Stimulated activated naive B cell treated with anti-CD40 and anti-IgM and Interleukin-4, amounts not matched to agents 10 μg/mL and 1 μg/mL and 100 μg/mL, for 72 hours (primary cell): Measurements from ENCODE around the gene OPALIN.

ENCODE experiments used
- ATAC-seq, 2 donors: fragments of 150-1000 bp; cut with Tn5 transposase; replicated peaks; 2 replicates each; pipeline ENCODE4 v1.10.0; 2021; ENCODE audit warnings: moderate library complexity in 1 of 2
- DNase-seq: peaks from one replicate; pipeline ENCODE4 v3.0.0; 2021
- H3K27ac Mint-ChIP-seq: one replicate; pipeline ENCODE4 v1.8.0; 2022; ENCODE audit warnings: mild to moderate bottlenecking, mixed read lengths
- H3K27me3 Mint-ChIP-seq, 2 donors: one replicate each; pipeline ENCODE4 v1.8.0; 2022; ENCODE audit warnings: mixed read lengths in 2 of 2
- H3K36me3 Mint-ChIP-seq, 2 donors: one replicate each; pipeline ENCODE4 v1.8.0; 2022; ENCODE audit warnings: mixed read lengths in 2 of 2, mild to moderate bottlenecking in 1 of 2
- H3K4me1 Mint-ChIP-seq, 2 donors: one replicate each; pipeline ENCODE4 v1.8.0; 2022; ENCODE audit warnings: mixed read lengths in 2 of 2, mild to moderate bottlenecking in 1 of 2
- H3K4me3 Mint-ChIP-seq, 2 donors: one replicate each; pipeline ENCODE4 v1.8.0; 2022; ENCODE audit warnings: mild to moderate bottlenecking in 2 of 2, mixed read lengths in 2 of 2, moderate library complexity in 1 of 2
- H3K9me3 Mint-ChIP-seq, 2 donors: one replicate each; pipeline ENCODE4 v1.8.0; 2022; ENCODE audit warnings: mixed read lengths in 2 of 2, mild to moderate bottlenecking in 1 of 2

The OPALIN gene, protein sequence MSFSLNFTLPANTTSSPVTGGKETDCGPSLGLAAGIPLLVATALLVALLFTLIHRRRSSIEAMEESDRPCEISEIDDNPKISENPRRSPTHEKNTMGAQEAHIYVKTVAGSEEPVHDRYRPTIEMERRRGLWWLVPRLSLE

DNA sequence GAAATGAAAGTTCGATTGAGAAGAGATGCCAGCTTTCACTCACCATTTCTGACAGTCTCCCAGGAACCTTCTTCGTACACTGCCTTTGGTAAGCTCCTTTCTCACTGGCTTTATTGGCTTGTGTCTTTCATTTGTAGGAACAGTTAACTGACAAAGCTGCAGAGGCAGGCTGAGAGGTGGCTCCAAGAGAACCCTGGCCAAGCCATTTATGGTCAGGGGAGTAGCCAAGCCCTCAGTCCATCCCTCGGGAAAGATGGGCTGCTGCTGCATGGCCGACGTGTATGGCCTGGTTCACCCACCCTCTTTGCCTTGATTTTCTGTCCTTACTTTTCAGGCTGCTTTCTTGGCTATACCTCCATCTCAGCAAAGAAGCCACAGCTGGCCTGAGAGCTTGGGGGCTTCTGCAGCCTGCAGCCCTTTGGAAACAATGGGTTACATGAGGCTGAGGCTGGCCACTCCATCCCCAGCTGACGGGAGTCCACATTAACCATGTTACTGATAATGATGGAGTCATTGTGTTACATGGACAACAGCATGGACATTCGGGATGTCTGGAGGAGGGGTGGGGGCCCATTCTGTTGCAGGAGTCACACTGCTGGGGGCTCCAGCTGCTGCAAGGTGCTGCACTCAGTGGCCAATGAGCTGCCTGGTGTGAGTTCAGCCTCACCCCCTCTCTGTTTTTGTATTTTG lies at the start of gene OPALIN:
TSS of gene OPALIN (minus strand) at position 152 of the 690 bp plus-strand sequence. CDS start at position 46, 106 bp downstream.
- H3K4me3 Mint-ChIP-seq, result no peak within 1 kb of the TSS

DNA sequence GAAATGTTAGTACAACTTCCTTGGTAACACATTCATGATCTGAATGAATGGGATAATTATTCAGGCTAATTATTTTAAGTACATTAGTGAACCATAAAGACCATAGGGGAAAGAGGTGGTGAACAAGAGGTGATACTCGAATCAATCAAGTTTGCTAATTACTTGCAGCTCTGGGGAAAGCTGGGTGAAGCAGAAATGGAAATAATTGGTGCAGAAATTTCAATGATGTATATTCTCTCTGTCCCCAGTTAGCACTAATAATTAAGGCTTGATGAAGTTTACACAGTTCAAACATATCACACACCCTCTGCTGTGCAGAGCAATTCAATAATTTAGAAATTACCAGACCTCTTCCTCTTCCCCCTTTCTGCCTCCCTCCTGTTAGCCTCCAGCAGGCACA lies 49.4 kb upstream of the OPALIN start:
- H3K27me3 Mint-ChIP-seq, result peaks cover 41 to 42% of the 10 kb centered on the region in 2 donors
- H3K27ac Mint-ChIP-seq, result no peak overlapping the region
- H3K36me3 Mint-ChIP-seq, result no peaks in the 10 kb centered on the region
- H3K4me3 Mint-ChIP-seq, result no peak overlapping the region
- DNase-seq (no peak), ATAC-seq (no peak)
- no peaks in the 10 kb centered on the region for H3K4me1 Mint-ChIP-seq
- H3K9me3 Mint-ChIP-seq, result no peaks in the 10 kb centered on the region

More for the DNA sequence above, at the start of gene OPALIN:
- H3K9me3 Mint-ChIP-seq, result no peaks in the 10 kb centered on the region
- no peaks in the 10 kb centered on the region for H3K36me3 Mint-ChIP-seq
- no peak for ATAC-seq
- H3K27me3 Mint-ChIP-seq, result peaks cover 4 to 19% of the 10 kb centered on the region in 2 donors
- no peak within 1 kb of the TSS for H3K27ac Mint-ChIP-seq
- no peak for DNase-seq
- H3K4me1 Mint-ChIP-seq, result peaks cover 0 to 2% of the 10 kb centered on the region in 2 donors

DNA sequence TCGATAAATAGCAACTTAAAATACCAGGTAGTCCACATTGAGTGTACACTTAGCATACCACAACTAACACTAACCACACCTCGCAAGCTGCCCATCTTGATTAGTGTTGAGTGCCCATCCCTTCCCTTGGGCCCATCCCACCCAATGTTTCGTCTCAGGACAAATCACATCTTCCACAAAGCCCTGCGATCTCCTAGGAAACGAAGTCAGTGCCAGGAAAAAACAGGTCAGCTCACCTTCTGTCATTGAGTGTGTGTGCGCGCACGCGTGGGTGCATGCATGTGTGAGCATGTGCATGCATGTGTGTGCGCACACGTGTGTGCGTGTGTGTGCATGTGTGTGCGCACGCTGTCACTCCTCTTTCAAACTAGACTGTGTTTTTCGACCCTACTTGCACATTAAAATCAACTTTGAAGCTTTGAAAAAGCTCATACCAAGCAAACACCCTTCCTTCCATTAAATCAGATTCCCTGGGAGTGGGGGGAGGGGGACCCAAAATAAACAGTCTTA lies 48.8 kb upstream of the OPALIN start:
- DNase-seq (no peak), ATAC-seq (no peak)
- no peak overlapping the region for H3K4me3 Mint-ChIP-seq
- no peak overlapping the region for H3K27ac Mint-ChIP-seq
- no peaks in the 10 kb centered on the region for H3K36me3 Mint-ChIP-seq
- peaks cover 36% of the 10 kb centered on the region in 2 donors for H3K27me3 Mint-ChIP-seq
- no peaks in the 10 kb centered on the region for H3K9me3 Mint-ChIP-seq
- H3K4me1 Mint-ChIP-seq, result no peaks in the 10 kb centered on the region

DNA sequence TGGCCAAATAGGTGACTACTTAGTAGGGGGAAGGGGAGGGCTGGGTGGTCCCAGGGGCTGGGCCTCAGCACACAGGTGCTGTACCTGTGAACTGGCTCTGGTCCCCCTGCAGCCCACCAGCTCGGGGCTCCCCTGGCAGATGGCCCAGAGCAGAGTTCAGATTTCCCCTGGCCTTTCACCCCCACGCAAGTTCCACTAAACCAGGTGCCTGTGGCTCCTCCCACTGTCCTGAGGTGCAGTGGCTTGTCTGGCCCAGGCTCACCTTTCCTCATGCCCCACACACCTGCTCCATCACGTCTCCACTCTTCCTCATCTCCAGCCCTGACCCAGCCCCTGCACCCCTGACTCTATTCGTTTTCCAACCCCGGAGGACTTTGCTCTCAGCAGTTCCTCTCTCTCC lies 47.3 kb upstream of the OPALIN start:
- no peaks in the 10 kb centered on the region for H3K4me1 Mint-ChIP-seq
- no peak overlapping the region for H3K27ac Mint-ChIP-seq
- H3K9me3 Mint-ChIP-seq, result no peaks in the 10 kb centered on the region
- no peak for DNase-seq
- no peaks in the 10 kb centered on the region for H3K36me3 Mint-ChIP-seq
- ATAC-seq, result no peak
- H3K27me3 Mint-ChIP-seq, result peaks cover 34 to 35% of the 10 kb centered on the region in 2 donors
- H3K4me3 Mint-ChIP-seq, result no peak overlapping the region

DNA sequence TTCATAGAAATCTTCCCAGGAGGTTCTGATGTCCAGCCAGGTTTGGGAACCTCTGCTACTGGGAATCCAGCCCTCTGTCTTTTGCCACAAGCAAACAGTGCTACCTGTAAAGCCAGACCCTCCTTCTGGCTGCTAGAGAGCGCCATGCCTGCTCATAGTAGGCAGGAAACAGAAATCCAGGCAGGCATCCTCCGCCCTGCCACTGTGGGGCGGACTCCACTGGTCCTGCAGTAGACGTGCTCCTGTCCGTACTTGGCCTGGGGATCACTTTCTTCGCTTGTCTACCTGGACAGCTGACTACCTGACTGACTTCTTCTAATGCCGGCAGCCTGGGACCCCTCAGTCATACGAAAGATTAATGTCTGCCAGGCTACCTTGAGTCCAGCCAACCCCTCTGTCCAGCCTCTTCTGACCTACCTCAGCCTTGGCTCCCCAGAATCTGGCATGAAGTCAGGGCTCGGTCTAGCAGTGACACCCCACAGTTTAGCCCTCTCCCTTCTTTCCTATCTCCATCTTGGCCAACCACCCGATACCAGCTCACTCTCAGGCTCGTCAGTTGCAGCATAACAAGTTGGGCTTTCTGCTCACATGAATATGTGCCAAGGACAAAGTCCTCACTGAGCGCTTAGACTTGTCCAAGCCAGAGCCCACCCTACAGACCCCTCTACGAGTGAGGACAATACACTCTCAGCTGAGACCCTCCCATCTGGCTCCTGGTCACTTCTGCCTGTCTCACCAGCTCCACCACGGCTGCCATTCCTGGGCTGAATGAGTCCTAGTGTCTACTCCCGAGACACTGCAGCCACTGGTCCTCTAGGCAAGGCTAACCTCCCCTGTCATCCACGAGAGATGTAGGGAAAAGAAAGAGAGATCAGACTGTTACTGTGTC lies 43.9 kb upstream of the OPALIN start:
- no peaks in the 10 kb centered on the region for H3K9me3 Mint-ChIP-seq
- peaks cover 39 to 43% of the 10 kb centered on the region in 2 donors for H3K27me3 Mint-ChIP-seq
- H3K4me3 Mint-ChIP-seq, result no peak overlapping the region

DNA sequence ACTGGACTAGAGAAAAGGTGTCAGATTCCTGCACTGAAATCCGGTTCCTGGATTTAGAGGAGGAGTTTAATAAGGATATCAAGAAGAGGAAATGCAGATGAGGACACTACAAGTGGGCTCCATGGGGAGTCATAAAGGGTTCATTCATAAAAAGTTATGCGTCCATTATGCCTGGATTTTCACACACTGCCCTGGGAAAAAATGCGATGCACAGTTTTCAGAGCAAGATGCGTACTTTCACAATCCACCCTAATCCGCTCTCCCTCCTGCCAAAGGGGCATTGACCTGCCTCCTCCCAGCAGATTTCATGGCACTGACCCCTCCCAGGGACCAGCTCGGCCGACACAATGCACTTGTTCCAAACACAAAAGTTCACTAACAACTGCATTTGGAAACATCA lies 42.2 kb upstream of the OPALIN start:
- Mint-ChIP-seq H3K4me3 (no peak overlapping the region), H3K27me3 (peaks cover 29 to 32% of the 10 kb centered on the region in 2 donors), H3K27ac (no peak overlapping the region), H3K4me1 (no peaks in the 10 kb centered on the region), H3K36me3 (no peaks in the 10 kb centered on the region), H3K9me3 (no peaks in the 10 kb centered on the region)
- DNase-seq (no peak), ATAC-seq (no peak)

More for the DNA sequence above, 43.9 kb upstream of the OPALIN start:
- DNase-seq, result no peak
- ATAC-seq, result no peak
- H3K4me1 Mint-ChIP-seq, result no peaks in the 10 kb centered on the region
- H3K36me3 Mint-ChIP-seq, result no peaks in the 10 kb centered on the region
- H3K27ac Mint-ChIP-seq, result no peak overlapping the region

DNA sequence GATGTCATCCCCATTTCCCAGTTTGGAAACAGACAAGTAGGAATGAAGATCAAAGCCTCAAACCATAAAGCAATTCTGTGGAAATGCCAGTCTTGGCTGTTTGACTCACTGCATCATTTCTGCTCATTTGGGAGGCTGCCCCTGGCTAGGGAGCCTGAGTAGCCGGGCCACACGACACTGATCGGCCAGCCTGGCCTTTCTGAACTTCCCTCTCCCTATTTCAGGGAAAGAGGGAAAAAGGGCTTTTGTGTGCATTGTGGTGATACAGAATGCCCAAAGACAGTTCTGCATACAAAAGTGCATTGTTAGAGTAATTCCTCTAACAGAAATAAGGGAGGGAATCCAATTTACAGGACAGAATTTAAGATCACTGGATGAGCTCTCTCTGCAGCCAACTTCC lies 41.7 kb upstream of the OPALIN start:
- H3K27me3 Mint-ChIP-seq, result peaks cover 27 to 28% of the 10 kb centered on the region in 2 donors
- ATAC-seq (no peak), DNase-seq (no peak)
- no peak overlapping the region for H3K4me3 Mint-ChIP-seq
- H3K9me3 Mint-ChIP-seq, result no peaks in the 10 kb centered on the region
- H3K4me1 Mint-ChIP-seq, result peaks cover 0 to 2% of the 10 kb centered on the region in 2 donors
- H3K36me3 Mint-ChIP-seq, result no peaks in the 10 kb centered on the region
- no peak overlapping the region for H3K27ac Mint-ChIP-seq

DNA sequence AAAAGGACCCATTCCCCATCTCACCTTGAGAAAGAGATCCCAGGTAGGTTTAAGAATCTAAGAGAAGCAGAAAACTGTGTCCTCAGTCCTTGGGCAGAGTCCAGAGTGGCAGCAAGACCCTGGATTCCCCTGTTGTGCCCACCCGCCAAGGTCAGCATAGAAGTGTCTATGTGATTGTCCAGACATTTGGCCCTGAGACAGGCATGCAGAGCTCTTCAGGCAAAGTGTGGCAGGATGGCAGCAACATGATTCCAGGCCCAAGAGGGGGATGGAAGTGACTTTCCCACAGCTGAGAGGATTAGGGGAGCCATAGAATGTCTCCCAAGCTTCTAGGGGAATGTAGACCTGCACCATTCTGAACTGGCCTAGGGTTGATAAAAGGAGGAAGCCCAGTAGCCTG lies 39.1 kb upstream of the OPALIN start:
- Mint-ChIP-seq H3K36me3 (no peaks in the 10 kb centered on the region), H3K27ac (no peak overlapping the region), H3K27me3 (peaks cover 24 to 27% of the 10 kb centered on the region in 2 donors)

DNA sequence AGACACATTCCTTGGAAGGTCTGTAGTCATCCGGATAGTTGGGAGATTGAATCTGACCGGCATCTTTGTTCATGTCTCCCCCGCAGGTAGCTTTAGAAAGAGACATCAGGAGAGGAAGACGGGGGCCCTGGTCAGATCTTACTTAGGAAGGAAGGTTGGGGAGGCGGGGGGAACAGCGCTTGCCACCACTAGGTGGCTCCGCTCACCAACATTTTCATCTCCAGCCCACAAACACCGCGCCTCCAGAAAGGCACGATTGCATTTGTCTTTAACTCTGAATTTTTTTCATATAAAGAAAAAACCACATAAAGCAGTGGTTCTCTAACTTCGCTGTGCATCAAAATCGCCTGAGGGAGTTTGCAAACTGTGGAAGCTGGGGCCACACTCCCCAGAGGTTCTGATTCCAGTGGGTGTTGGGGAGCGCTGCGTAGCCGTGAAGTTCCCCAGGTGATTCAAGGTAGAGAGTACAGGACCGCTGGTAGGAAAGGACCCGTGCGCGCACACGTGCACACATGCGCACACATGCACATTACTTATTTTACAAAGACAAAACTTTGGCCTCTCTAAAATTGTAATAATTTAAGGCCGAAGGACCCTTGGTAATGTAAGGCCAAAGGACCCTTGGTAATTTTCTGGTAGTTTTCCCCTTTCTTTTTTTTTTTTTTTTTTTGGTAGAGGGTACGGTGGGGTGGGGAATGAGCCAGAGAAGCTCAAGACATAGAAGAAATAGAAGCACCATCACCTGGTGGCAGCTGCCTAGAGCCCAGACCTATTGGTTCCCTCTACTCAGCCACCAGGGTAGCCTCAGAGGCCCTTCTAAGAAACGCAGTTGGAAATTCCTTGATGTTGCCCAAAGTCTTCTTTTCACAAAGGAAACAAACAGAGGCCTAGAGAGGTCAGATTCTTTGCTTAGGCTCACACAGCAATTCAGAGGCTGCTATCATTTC lies 37.4 kb upstream of the OPALIN start:
- H3K4me1 Mint-ChIP-seq, result peaks cover 0 to 2% of the 10 kb centered on the region in 2 donors
- peaks cover 20 to 22% of the 10 kb centered on the region in 2 donors for H3K27me3 Mint-ChIP-seq
- no peaks in the 10 kb centered on the region for H3K36me3 Mint-ChIP-seq
- ATAC-seq (peak; percentile 92 to 96), DNase-seq (peak; percentile 30)
- H3K9me3 Mint-ChIP-seq, result no peaks in the 10 kb centered on the region
- no peak overlapping the region for H3K27ac Mint-ChIP-seq
- no peak overlapping the region for H3K4me3 Mint-ChIP-seq

More for the DNA sequence above, 39.1 kb upstream of the OPALIN start:
- no peak overlapping the region for H3K4me3 Mint-ChIP-seq
- H3K9me3 Mint-ChIP-seq, result no peaks in the 10 kb centered on the region
- H3K4me1 Mint-ChIP-seq, result peaks cover 0 to 2% of the 10 kb centered on the region in 2 donors
- DNase-seq (no peak), ATAC-seq (no peak)

GRCh38 chr10:96390460-96390864 lies 31.7 kb upstream of the OPALIN start:
- DNase-seq, result no peak
- no peak for ATAC-seq
- Mint-ChIP-seq H3K36me3 (no peaks in the 10 kb centered on the region), H3K9me3 (no peaks in the 10 kb centered on the region), H3K27me3 (peaks cover 13% of the 10 kb centered on the region in 2 donors), H3K4me3 (no peak overlapping the region), H3K4me1 (no peaks in the 10 kb centered on the region), H3K27ac (no peak overlapping the region)

GRCh38 chr10:96389785-96390184 lies 31.0 kb upstream of the OPALIN start:
- H3K4me3 Mint-ChIP-seq, result no peak overlapping the region
- ATAC-seq (no peak), DNase-seq (no peak)
- no peak overlapping the region for H3K27ac Mint-ChIP-seq
- no peaks in the 10 kb centered on the region for H3K4me1 Mint-ChIP-seq
- no peaks in the 10 kb centered on the region for H3K9me3 Mint-ChIP-seq
- no peaks in the 10 kb centered on the region for H3K36me3 Mint-ChIP-seq
- H3K27me3 Mint-ChIP-seq, result peaks cover 13 to 17% of the 10 kb centered on the region in 2 donors

GRCh38 chr10:96387601-96388000 lies 28.8 kb upstream of the OPALIN start:
- Mint-ChIP-seq H3K27ac (no peak overlapping the region), H3K4me1 (no peaks in the 10 kb centered on the region), H3K27me3 (peaks cover 21 to 24% of the 10 kb centered on the region in 2 donors), H3K9me3 (peaks cover 2 to 3% of the 10 kb centered on the region in 2 donors), H3K4me3 (no peak overlapping the region), H3K36me3 (peaks cover 0 to 3% of the 10 kb centered on the region in 2 donors)
- no peak for ATAC-seq
- no peak for DNase-seq

- DNase-seq (no peak), ATAC-seq (no peak)
- peaks cover 0 to 3% of the 10 kb centered on the region in 2 donors for H3K36me3 Mint-ChIP-seq
- peaks cover 23 to 26% of the 10 kb centered on the region in 2 donors for H3K27me3 Mint-ChIP-seq
- no peaks in the 10 kb centered on the region for H3K4me1 Mint-ChIP-seq
- no peak overlapping the region for H3K27ac Mint-ChIP-seq
- no peak overlapping the region for H3K4me3 Mint-ChIP-seq
- H3K9me3 Mint-ChIP-seq, result peaks cover 3 to 4% of the 10 kb centered on the region in 2 donors
Observed at GRCh38 chr10:96387161-96387560, 28.4 kb upstream of the OPALIN start.
